Measurements from ENCODE around the gene NUDT16L1.

The NUDT16L1 gene

GRCh38 chr16:4683255-4684057 is 9.9 kb upstream of the NUDT16L1 start:
- no peak for DNase-seq

GRCh38 chr16:4684058-4684715 is 9.2 kb upstream of the NUDT16L1 start:
- no peak for DNase-seq

DNA sequence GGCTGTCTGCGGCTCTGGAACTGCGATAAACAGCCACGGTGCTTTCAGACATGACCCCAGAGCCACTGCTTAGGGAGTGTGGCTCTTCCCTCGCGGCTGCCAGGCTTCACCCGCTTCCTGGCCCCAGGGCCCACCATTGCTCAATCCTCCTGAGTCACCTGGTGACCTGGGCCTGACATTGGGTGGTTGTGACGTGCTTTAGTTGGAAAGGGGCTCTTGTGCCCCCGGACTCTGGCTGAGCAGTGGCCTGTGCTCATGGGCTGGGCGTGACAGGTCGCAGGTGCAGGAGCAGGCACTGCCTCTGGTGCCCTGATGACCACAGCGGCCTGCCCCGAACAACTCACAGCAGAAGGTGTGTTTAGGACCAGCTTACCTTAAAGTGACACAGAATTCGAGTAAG is 8.6 kb upstream of the NUDT16L1 start:
- DNase-seq: no peak

DNA sequence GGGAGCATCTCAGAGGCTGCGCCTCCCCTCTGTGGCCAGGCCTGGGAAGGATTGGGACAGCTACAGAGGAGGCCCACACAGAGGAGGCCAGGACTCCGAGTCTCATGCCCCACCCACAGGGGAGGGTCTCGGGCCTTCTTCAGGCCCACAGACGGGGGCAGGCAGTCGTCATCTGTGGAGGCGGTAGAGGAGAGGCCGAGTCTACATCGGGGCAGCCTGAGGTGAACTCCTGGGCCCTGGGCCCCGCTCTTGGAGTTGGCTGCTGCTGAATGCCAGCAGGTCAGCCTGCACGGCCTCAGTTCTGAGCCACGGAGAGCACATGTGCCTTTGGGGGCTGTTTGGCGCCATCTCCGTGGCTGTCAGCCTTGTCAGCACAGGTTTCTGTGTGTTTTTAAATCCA is 8.1 kb upstream of the NUDT16L1 start:
- no peak for DNase-seq

GRCh38 chr16:4685776-4686496 is 7.4 kb upstream of the NUDT16L1 start:
- DNase-seq: no peak

DNA sequence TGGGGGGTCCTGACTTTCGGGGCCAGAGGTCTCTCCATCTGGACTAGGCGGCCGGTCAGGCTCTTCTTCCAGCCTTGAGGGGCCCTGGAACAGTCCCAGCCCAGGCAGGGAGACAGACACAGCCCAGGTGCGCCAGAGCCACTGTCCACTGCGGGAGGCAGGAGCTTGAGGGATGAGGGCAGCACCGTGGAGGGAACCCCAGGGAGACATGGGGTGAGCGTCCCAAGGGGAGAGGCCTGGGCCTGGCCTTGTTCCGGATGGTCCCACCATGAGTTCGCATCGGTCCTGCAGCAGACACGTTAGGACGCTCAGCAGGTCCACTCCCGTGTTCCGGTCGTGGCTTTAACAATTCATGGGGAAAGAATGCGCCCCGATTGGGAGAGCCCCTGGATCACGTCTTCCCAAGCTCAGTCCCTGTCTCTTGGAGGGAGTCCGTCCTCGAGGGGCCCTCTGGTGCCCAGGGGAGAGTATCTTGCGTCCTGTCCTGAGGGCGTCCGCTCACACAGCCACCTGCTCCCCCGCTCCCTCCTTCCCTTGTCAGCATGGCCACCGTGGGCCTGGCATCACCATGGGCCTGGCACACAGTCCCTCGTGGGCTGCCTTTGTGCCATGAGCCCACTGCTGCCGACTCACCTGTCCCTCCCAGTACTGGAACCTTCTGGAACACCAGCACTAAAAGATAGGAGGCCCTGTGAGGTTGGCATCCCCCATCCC is 6.7 kb upstream of the NUDT16L1 start:
- no peak for DNase-seq

DNA sequence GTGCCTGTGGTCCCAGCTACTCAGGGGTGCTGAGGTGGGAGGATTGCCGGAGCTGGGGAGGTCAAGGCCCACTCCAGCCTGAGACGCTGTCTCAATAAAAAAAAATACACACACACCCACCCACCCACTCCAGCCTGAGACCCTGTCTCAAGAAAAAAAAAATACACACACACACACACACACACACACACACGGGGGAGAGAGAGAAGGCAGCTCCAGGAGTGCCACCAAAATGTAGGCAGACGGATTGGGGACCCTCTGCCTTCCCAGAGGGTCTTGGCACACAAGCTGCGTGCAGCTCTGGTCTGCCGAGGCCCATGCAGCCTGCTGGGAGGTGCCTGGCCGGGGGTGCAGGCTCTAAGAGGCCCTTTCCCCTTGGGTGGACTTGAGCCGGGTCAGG is 5.9 kb upstream of the NUDT16L1 start:
- no peak for DNase-seq

GRCh38 chr16:4687946-4688673 is 5.3 kb upstream of the NUDT16L1 start:
- DNase-seq: peak; percentile 50

- DNase-seq: no peak
Observed at GRCh38 chr16:4688674-4689045, 4.7 kb upstream of the NUDT16L1 start.

DNA sequence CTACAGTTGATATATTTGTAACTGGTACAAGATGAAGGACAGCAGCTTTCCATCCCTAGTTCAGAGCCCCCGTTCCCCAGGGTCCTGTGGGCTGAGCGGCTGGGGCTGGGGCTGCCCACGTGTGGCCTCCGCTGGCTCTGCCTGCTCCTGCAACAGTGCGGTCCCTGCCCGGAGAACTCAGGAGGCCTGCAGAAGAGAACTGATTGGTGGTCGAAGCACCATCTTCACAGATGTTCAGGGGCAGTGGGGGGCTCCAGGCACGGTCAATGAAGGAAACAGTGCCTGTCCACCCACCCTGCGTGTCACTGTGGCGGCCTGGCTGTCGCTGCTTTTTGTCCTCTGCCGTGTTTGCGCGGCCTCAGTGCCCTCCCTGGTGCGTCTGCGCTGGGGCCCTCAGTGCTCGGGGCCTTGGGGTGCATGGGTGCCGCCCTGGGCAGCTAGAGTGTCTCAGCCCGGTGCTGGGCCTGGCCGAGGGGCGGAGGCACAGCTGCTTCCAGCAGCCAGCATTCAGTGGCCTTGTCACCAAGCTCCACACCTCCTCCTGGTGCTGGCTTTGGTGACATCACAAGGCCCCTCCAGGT is 4.2 kb upstream of the NUDT16L1 start:
- DNase-seq: no peak

DNA sequence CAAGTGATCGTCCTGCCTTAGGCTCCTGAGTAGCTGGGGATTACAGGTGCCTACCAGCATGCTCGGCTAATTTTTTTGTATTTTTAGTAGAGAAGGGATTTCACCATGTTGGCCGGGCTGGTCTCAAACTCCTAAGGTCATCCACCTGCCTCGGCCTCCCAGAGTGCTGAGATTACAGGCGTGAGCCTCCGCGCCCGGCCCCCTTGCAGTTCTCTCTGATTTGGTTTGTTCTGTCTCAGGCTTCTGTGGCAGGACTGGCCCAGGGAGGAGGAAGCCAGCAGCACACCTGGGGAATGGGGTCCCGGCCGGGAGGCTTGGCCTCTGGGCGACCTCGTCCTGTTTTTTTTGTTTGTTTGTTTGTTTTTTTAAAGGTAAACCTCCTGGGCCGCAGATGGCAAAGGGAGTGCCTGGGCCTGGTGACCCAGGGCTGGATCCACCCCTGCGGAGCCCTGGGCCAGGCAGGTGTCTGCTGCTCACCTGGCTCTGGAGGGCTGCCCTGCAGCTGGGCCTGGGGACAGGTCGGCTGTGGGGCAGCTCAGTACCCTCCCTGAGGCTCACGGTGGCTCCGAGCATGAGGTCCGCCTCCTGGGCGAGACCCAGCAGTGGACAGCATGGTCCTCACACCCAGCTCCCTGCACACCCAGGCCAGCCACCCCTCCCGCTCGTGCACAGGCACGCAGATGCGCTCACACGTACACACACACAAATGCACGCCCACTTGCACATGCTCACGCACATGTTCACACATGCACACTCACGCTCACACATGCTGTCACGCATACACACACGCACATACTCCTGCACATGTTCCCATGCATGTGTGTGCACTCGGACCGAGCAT is 3.3 kb upstream of the NUDT16L1 start:
- no peak for DNase-seq

DNA sequence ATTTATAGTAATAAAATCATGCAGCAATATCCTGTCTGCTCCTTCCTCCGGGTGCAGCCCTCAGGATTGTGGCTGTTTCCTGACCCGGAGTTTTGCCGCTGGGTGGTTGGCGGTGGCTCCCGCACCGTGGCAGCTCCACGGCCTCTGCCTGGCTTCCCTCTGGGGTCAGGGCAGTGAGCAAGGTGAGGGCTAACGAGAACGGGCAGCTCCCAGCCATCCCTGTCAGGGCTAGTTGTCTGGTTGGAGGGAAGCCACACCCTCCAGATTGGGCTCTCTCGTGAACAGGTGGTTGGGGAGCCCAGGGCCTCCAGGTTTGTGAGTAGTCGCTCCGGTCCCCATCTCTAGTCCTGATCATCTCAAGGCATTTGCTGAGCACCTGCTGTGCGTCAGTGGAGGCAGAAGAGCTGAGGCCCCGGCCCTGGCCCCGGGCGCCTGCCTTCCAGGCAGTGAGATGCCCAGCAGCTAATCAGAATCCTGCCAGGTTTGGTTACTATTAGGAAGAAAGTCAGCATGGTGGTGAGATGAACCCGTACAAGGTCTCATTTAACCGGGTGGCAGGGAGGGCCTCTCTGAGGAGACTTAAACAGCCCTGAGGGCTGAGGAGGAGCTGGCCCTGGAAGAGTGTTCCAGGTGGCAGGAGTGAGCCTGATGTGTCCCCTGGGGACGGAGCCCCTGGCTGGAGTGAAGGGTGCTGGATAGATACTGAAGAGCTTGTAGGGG is 2.3 kb upstream of the NUDT16L1 start:
- no peak for DNase-seq

- DNase-seq: peak; percentile 54
Observed at GRCh38 chr16:4691666-4692412, 1.5 kb upstream of the NUDT16L1 start.

DNA sequence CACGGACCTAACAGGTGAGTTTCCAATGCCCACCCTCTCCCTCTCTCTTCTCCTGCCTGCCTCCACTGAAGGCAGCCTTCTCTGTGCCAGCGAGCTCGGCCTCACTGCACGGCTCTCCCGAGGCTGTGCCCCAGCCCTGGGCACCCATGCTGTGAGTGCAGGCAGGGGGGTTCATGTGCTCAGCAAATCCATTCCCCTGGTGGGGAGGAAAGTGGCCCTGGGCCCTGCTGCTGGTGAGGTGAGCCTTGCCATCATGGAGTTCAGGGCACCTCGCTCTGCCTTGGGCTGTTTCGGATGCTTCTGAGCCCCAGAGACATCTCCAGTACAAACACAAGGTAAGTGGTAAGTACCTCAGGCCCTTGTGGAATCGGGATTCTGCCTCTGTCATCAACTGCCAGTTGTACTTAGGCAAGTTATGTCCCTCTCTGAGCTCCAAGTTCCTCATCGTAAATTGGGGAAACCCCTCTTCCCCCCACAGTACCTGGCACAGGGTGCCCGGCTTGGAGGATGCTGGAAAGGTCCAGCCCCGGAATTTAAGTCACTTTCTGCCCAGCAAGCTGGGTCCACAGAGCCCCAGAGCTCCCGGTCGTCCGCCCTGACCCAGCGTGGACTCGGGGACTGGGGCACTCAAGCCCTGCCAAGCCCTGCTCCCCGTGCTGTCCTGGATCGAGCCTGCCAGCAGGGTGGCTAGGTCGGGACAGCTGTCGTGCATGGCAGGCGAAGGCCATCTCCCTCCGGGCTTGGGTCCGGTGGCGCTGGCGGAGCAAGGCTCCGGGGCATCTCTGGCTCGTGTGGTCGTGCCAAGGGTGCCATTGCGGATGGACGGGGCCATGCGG is 684 bp upstream of the NUDT16L1 start:
- DNase-seq: no peak

DNA sequence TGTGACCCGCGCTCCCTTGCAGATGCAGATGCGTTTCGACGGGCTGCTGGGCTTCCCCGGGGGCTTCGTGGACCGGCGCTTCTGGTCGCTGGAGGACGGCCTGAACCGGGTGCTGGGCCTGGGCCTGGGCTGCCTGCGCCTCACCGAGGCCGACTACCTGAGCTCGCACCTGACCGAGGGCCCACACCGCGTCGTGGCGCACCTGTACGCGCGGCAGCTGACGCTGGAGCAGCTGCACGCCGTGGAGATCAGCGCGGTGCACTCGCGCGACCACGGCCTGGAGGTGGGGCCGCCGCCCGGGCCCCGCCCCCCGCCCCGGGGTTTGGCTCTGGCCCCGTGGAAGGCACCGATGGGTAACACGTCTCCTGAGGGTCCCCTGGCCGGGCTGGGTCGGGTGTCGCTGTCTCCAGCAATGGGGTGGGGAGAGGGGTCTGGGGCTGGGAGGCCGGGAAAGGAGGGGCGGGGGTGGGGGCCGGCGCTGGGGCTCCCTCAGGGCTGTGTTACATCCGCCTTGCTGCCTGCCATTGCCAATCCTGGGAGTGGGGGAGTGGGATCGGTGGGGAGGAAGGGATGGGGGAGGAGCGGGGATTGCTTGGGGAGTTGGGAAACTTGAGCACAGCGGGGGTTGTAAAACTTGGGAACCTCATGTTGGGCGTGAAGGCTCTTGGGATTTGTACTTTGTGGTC is 737 bp downstream of the NUDT16L1 start:
- peak; percentile 72 for DNase-seq

- DNase-seq: peak; percentile 58
Observed at GRCh38 chr16:4694642-4695451, 1.5 kb downstream of the NUDT16L1 start.

GRCh38 chr16:4695473-4696171 is 2.3 kb downstream of the NUDT16L1 start:
- DNase-seq: no peak
